HG02852 (cell line): Measurements from ENCODE around the gene COL23A1.
"Not testable (repeated sequence)": the region's sequence is repeated elsewhere in the genome, so short reads cannot be mapped to it uniquely, and the experiment has no call there.

Experiments
- ATAC-seq: cut with Tn5 transposase; IDR thresholded peaks from one replicate; pipeline ENCODE4 v1.9.1; 2021; ENCODE audit warnings: mild to moderate bottlenecking, moderate library complexity; ENCODE audit not compliant: unreplicated experiment

Gene COL23A1

GRCh38 chr5:178328826-178329730 lies 261.1 kb downstream of the COL23A1 start:
- ATAC-seq = no peak

- no peak for ATAC-seq
Measured at GRCh38 chr5:178327931-178328711, 262.1 kb downstream of the COL23A1 start.

GRCh38 chr5:178327446-178327845 lies 262.7 kb downstream of the COL23A1 start:
- ATAC-seq = no peak

- no peak for ATAC-seq
Measured at GRCh38 chr5:178326374-178326715, 263.8 kb downstream of the COL23A1 start.

- no peak for ATAC-seq
Measured at GRCh38 chr5:178325679-178326373, 264.4 kb downstream of the COL23A1 start.

GRCh38 chr5:178325311-178325678 lies 264.9 kb downstream of the COL23A1 start:
- ATAC-seq = no peak

- peak; percentile 64 for ATAC-seq
Measured at GRCh38 chr5:178324481-178325310, 265.5 kb downstream of the COL23A1 start.

- ATAC-seq = peak; percentile 44
Measured at GRCh38 chr5:178323961-178324360, 266.2 kb downstream of the COL23A1 start.

GRCh38 chr5:178323541-178323865 lies 266.7 kb downstream of the COL23A1 start:
- ATAC-seq = no peak

- ATAC-seq = no peak
Measured at GRCh38 chr5:178322736-178323540, 267.3 kb downstream of the COL23A1 start.

GRCh38 chr5:178320281-178320855 lies 269.8 kb downstream of the COL23A1 start:
- no peak for ATAC-seq

GRCh38 chr5:178319541-178320041 lies 270.6 kb downstream of the COL23A1 start:
- no peak for ATAC-seq

- ATAC-seq = no peak
Measured at GRCh38 chr5:178318893-178319292, 271.3 kb downstream of the COL23A1 start.

GRCh38 chr5:178318382-178318781 lies 271.8 kb downstream of the COL23A1 start:
- no peak for ATAC-seq

- ATAC-seq = not testable (repeated sequence)
Measured at GRCh38 chr5:178317727-178318126, 272.5 kb downstream of the COL23A1 start.

GRCh38 chr5:178314961-178315820 lies 275.0 kb downstream of the COL23A1 start:
- no peak for ATAC-seq

- ATAC-seq = no peak
Measured at GRCh38 chr5:178314061-178314660, 276.0 kb downstream of the COL23A1 start.

- no peak for ATAC-seq
Measured at GRCh38 chr5:178313316-178313715, 276.9 kb downstream of the COL23A1 start.
